ENCODE results near the gene SLC35F4.

The SLC35F4 gene

GRCh38 chr14:57848353-57848752 lies 17.5 kb downstream of the SLC35F4 start:
- peak; percentile 38 for DNase-seq (ENCODE audit: low spot score)

GRCh38 chr14:57847706-57848105 lies 18.2 kb downstream of the SLC35F4 start:
- no peak for DNase-seq (ENCODE audit: low spot score)

GRCh38 chr14:57847096-57847495 lies 18.8 kb downstream of the SLC35F4 start:
- DNase-seq (ENCODE audit: low spot score): no peak

- no peak for DNase-seq (ENCODE audit: low spot score)
Observed at GRCh38 chr14:57846596-57846995, 19.3 kb downstream of the SLC35F4 start.

GRCh38 chr14:57845802-57846531 lies 19.9 kb downstream of the SLC35F4 start:
- DNase-seq (ENCODE audit: low spot score): no peak

- no peak for DNase-seq (ENCODE audit: low spot score)
Observed at GRCh38 chr14:57845316-57845715, 20.6 kb downstream of the SLC35F4 start.

GRCh38 chr14:57837267-57837666 lies 28.6 kb downstream of the SLC35F4 start:
- DNase-seq (ENCODE audit: low spot score): no peak

GRCh38 chr14:57835766-57836165 lies 30.1 kb downstream of the SLC35F4 start:
- DNase-seq (ENCODE audit: low spot score): no peak

GRCh38 chr14:57834961-57835360 lies 30.9 kb downstream of the SLC35F4 start:
- no peak for DNase-seq (ENCODE audit: low spot score)

- DNase-seq (ENCODE audit: low spot score): no peak
Observed at GRCh38 chr14:57834001-57834598, 31.8 kb downstream of the SLC35F4 start.

- peak; percentile 98 for DNase-seq (ENCODE audit: low spot score)
Observed at GRCh38 chr14:57833323-57833722, 32.6 kb downstream of the SLC35F4 start.

GRCh38 chr14:57831981-57832380 lies 33.9 kb downstream of the SLC35F4 start:
- DNase-seq (ENCODE audit: low spot score): no peak

- no peak for DNase-seq (ENCODE audit: low spot score)
Observed at GRCh38 chr14:57828713-57829112, 37.2 kb downstream of the SLC35F4 start.

GRCh38 chr14:57823015-57823660 lies 42.8 kb downstream of the SLC35F4 start:
- DNase-seq (ENCODE audit: low spot score): no peak

- no peak for DNase-seq (ENCODE audit: low spot score)
Observed at GRCh38 chr14:57822081-57822480, 43.8 kb downstream of the SLC35F4 start.

GRCh38 chr14:57820581-57820980 lies 45.3 kb downstream of the SLC35F4 start:
- no peak for DNase-seq (ENCODE audit: low spot score)

GRCh38 chr14:57818511-57818910 lies 47.4 kb downstream of the SLC35F4 start:
- no peak for DNase-seq (ENCODE audit: low spot score)

GRCh38 chr14:57816568-57817284 lies 49.2 kb downstream of the SLC35F4 start:
- peak; percentile 49 for DNase-seq (ENCODE audit: low spot score)

GRCh38 chr14:57814726-57815125 lies 51.2 kb downstream of the SLC35F4 start:
- no peak for DNase-seq (ENCODE audit: low spot score)

GRCh38 chr14:57812741-57813140 lies 53.2 kb downstream of the SLC35F4 start:
- no peak for DNase-seq (ENCODE audit: low spot score)

- DNase-seq (ENCODE audit: low spot score): no peak
Observed at GRCh38 chr14:57811998-57812546, 53.8 kb downstream of the SLC35F4 start.

- no peak for DNase-seq (ENCODE audit: low spot score)
Observed at GRCh38 chr14:57809808-57810207, 56.1 kb downstream of the SLC35F4 start.

Data from RKO (cell line).